GM12874 (cell line): Measurements from ENCODE around the gene LRRC74A.
A peak's percentile ranks its signal among the peaks of the same experiment; 100 is the strongest.

Experiments used
- CTCF ChIP-seq: IDR thresholded peaks from 2 replicates; pipeline ENCODE4 v1.5.1; 2011; ENCODE audit warnings: low read depth, mild to moderate bottlenecking, control low read depth, low read length, moderate library complexity; ENCODE audit not compliant: insufficient read depth

Gene LRRC74A

GRCh38 chr14:76868454-76869170 is 42.4 kb downstream of the LRRC74A start:
- TF ChIP-seq CTCF: no peak

- peak; percentile 32; the same call in 1 of the 2 replicates for TF ChIP-seq CTCF
These were observed 44.0 kb downstream of the LRRC74A start for GRCh38 chr14:76870166-76870565.

GRCh38 chr14:76872796-76873432 is 46.7 kb downstream of the LRRC74A start:
- TF ChIP-seq CTCF: peak; percentile 84

- TF ChIP-seq CTCF: no peak
These were observed 48.5 kb downstream of the LRRC74A start for GRCh38 chr14:76874734-76875133.

- peak; percentile 94 for TF ChIP-seq CTCF
These were observed 49.9 kb downstream of the LRRC74A start for GRCh38 chr14:76876076-76876475.

GRCh38 chr14:76877871-76878270 is 51.7 kb downstream of the LRRC74A start:
- TF ChIP-seq CTCF: no peak

GRCh38 chr14:76880449-76880848 is 54.2 kb downstream of the LRRC74A start:
- TF ChIP-seq CTCF: no peak
